Choroid plexus epithelial cell (primary cell): ENCODE data around the gene SLC16A3.

Experiments
- DNase-seq: peaks from one replicate; pipeline ENCODE4 v3.0.0-alpha.2; 2010; ENCODE audit warnings: low read depth
- H3K4me3 ChIP-seq: 2 replicates; pipeline ENCODE4 v1.5.1; 2011; ENCODE audit warnings: low read depth, mild to moderate bottlenecking, control low read depth, low read length, moderate library complexity
- CTCF ChIP-seq: conservative IDR thresholded peaks from 2 replicates; pipeline ENCODE4 v1.5.1; 2011; ENCODE audit warnings: low read depth, mild to moderate bottlenecking, control low read depth, inconsistent platforms, low read length, moderate library complexity

Gene SLC16A3

GRCh38 chr17:82247182-82247823 is 18.5 kb downstream of the SLC16A3 start:
- no peak for DNase-seq
- no peak overlapping the region for H3K4me3 ChIP-seq
- TF ChIP-seq CTCF = no peak

- TF ChIP-seq CTCF = no peak
- DNase-seq = no peak
- no peak overlapping the region for H3K4me3 ChIP-seq
These were observed 19.2 kb downstream of the SLC16A3 start for GRCh38 chr17:82247856-82248671.

- no peak for DNase-seq
- no peak overlapping the region for H3K4me3 ChIP-seq
- TF ChIP-seq CTCF = no peak
These were observed 20.2 kb downstream of the SLC16A3 start for GRCh38 chr17:82248815-82249674.

- TF ChIP-seq CTCF = no peak
- H3K4me3 ChIP-seq = no peak overlapping the region
- no peak for DNase-seq
These were observed 21.2 kb downstream of the SLC16A3 start for GRCh38 chr17:82249896-82250581.

GRCh38 chr17:82250868-82251500 is 22.1 kb downstream of the SLC16A3 start:
- no peak for TF ChIP-seq CTCF
- DNase-seq = no peak

GRCh38 chr17:82252511-82253178 is 23.8 kb downstream of the SLC16A3 start:
- no peak overlapping the region for H3K4me3 ChIP-seq
- DNase-seq = no peak
- TF ChIP-seq CTCF = no peak

More at GRCh38 chr17:82250868-82251500, 22.1 kb downstream of the SLC16A3 start:
- H3K4me3 ChIP-seq = no peak overlapping the region
